GM12878 (cell line): ENCODE measurements around the gene PKP4. TPM values are rescaled to one million over a fixed set of nuclear protein-coding genes. Genes with fewer than 3 reads are reported as not detected.

Source experiments
- ATAC-seq: fragments of 200-7000 bp; cut with Tn5 transposase; 3 replicates; pipeline ENCODE4 v1.9.1; 2020; ENCODE audit warnings: mild to moderate bottlenecking, moderate library complexity
- BruUV-seq: library from RNA; stranded (reverse); fragments of 400-500 nt; replicated peaks from 2 replicates; lab custom pipeline; 2021; lab: Mats Ljungman, UMichigan
- CTCF ChIA-PET: fragments of 300-600 bp; sonication (Branson Sonifier 250); formaldehyde crosslinking; extraction: SDS; loops from one replicate; lab custom pipeline; 2021; ENCODE audit warnings: inconsistent platforms; lab: Yijun Ruan, JAX
- POLR2A ChIA-PET: fragments of 350-600 bp; formaldehyde crosslinking; extraction: SDS; loops from one replicate; lab custom pipeline; 2021; ENCODE audit warnings: inconsistent platforms; lab: Charles Lee
- RAD21 ChIA-PET: fragments of 300-600 bp; sonication (Branson Sonifier 250); formaldehyde crosslinking; loops from one replicate; lab custom pipeline; 2023; ENCODE audit warnings: antibody characterized with exemption; ENCODE audit not compliant: unreplicated experiment; lab: Charles Lee
- SMC1A ChIA-PET: fragments of 300-600 bp; sonication (Branson Sonifier 250); formaldehyde crosslinking; loops from one replicate; lab custom pipeline; 2023; ENCODE audit not compliant: unreplicated experiment, uncharacterized antibody; lab: Charles Lee
- DNase-seq: peaks from one replicate; pipeline ENCODE4 v3.0.0-alpha.2; 2011; ENCODE audit warnings: low read depth, low spot score
- FAIRE-seq: peaks from 3 replicates; lab custom pipeline; 2011; peaks lifted over from hg19 to GRCh38; lab: Jason Lieb, UNC
- H2AFZ ChIP-seq: 2 replicates; pipeline ENCODE4 v1.6.0; 2011; ENCODE audit warnings: low read depth, low read length, control low read depth; ENCODE audit not compliant: control insufficient read depth
- H3K27ac ChIP-seq: 2 replicates; pipeline ENCODE4 v1.5.1; 2011; ENCODE audit warnings: control low read depth; ENCODE audit not compliant: control insufficient read depth, insufficient read depth
- H3K27me3 ChIP-seq, 2 experiments: replicated peaks in 1 of 2; 2 replicates each; pipeline versions ENCODE4 v1.6.0 to v1.6.1; 2011; ENCODE audit warnings: low read length in 1 of 2; ENCODE audit not compliant: control insufficient read depth in 2 of 2, insufficient read depth in 2 of 2
- H3K36me3 ChIP-seq, 2 experiments: 2 replicates each; pipeline ENCODE4 v1.5.1; 2011; ENCODE audit warnings: low read length in 1 of 2; ENCODE audit not compliant: control insufficient read depth in 2 of 2, insufficient read depth in 2 of 2
- H3K4me1 ChIP-seq: 2 replicates; pipeline ENCODE4 v1.6.1; 2011; ENCODE audit warnings: mild to moderate bottlenecking, low read length, moderate library complexity, mixed read lengths; ENCODE audit not compliant: control insufficient read depth, insufficient read depth
- H3K4me2 ChIP-seq: 2 replicates; pipeline ENCODE4 v1.6.0; 2011; ENCODE audit warnings: control low read depth; ENCODE audit not compliant: control insufficient read depth, insufficient read depth
- H3K4me3 ChIP-seq: fragments of 200-600 bp; sonication (generic); 2 replicates; pipeline ENCODE4 v1.5.1; 2016
- H3K79me2 ChIP-seq: 2 replicates; pipeline ENCODE4 v1.6.0; 2011; ENCODE audit warnings: low read length; ENCODE audit not compliant: control insufficient read depth, insufficient read depth
- H3K9ac ChIP-seq: 2 replicates; pipeline ENCODE4 v1.8.0; 2011; ENCODE audit warnings: low read length, control low read depth, mixed read lengths; ENCODE audit not compliant: control insufficient read depth, insufficient read depth
- H3K9me3 ChIP-seq: replicated peaks from 3 replicates; pipeline ENCODE4 v1.5.1; 2011; ENCODE audit warnings: mild to moderate bottlenecking, low read length; ENCODE audit not compliant: control insufficient read depth, insufficient read depth
- H4K20me1 ChIP-seq: 2 replicates; pipeline ENCODE4 v1.6.0; 2011; ENCODE audit not compliant: control insufficient read depth, insufficient read depth
- CREM ChIP-seq: IDR thresholded peaks from 2 replicates; pipeline ENCODE4 v1.6.1; 2014; ENCODE audit warnings: antibody characterized with exemption, low read depth
- FOXK2 ChIP-seq: fragments of 450-650 bp; IDR thresholded peaks from 2 replicates; pipeline ENCODE4 v1.6.1; 2017; ENCODE audit warnings: mild to moderate bottlenecking, moderate library complexity
- MYC ChIP-seq: IDR thresholded peaks from 2 replicates; pipeline ENCODE4 v1.6.1; 2011; ENCODE audit warnings: mild to moderate bottlenecking, low read length, moderate library complexity, inconsistent platforms; ENCODE audit not compliant: insufficient read depth, insufficient replicate concordance, insufficient read length, severe bottlenecking
- NRF1 ChIP-seq: conservative IDR thresholded peaks from 2 replicates; pipeline ENCODE4 v1.6.1; 2011; ENCODE audit warnings: mild to moderate bottlenecking, low read depth, low read length, improper control_type of control experiment
- SMAD5 ChIP-seq: IDR thresholded peaks from 2 replicates; pipeline ENCODE4 v1.6.1; 2016; ENCODE audit warnings: antibody characterized with exemption, low read depth
- SP1 ChIP-seq: IDR thresholded peaks from one replicate; pipeline ENCODE4 v1.6.1; 2011; ENCODE audit warnings: low read depth, low read length
- TAF1 ChIP-seq: IDR thresholded peaks from 2 replicates; pipeline ENCODE4 v1.6.1; 2011; ENCODE audit warnings: mild to moderate bottlenecking, low read depth, low read length, borderline replicate concordance
- ZSCAN29 ChIP-seq: fragments of 450-650 bp; IDR thresholded peaks from 2 replicates; pipeline ENCODE4 v1.6.1; 2017; ENCODE audit warnings: mild to moderate bottlenecking, moderate library complexity
- WGBS: methylation state at CpG from one replicate; pipeline ENCODE4 v1.1.6; 2016; ENCODE audit warnings: low lambda C conversion rate; ENCODE audit not compliant: insufficient replicate concordance, insufficient coverage; ENCODE audit errors: missing lambda C conversion rate; 5-methylcytosine and 5-hydroxymethylcytosine counted together
- in situ Hi-C: fragments of 300-500 bp; cut with MboI; formaldehyde crosslinking; loops from 9 replicates; pipeline ENCODE4 v1.14.3; 2018; ENCODE audit warnings: mixed read lengths
- intact Hi-C: fragments of 100-400 bp; cut with micrococcal nuclease; formaldehyde crosslinking; loops from one replicate; pipeline ENCODE4 v1.14.2; 2022; ENCODE audit not compliant: unreplicated experiment
- polyA plus RNA-seq, 11 experiments: library from polyadenylated mRNA; depleted of rRNA in 4 of 11; unstranded in 6 of 11; stranded (reverse) in 5 of 11; fragments of >200 nt; fragmentation: Nextera tagmentation in 4 of 11; fragmentation: Illumina TruSeq in 1 of 11; extraction: Ambion mirVana in 4 of 11; extraction: Trizol in 1 of 11; gene quantifications; 1 replicate in 1 of 11; 2 replicates in 10 of 11; pipeline versions ENCODE4 v1.2.1 to v1.2.3, GENCODE V29; 2011 to 2016; ENCODE audit warnings: inconsistent platforms in 2 of 11, missing spikeins in 2 of 11, low read depth in 1 of 11
- total RNA-seq, 4 experiments: library from RNA; depleted of rRNA in 3 of 4; stranded (reverse); fragments of >200 nt in 3 of 4; fragmentation: Illumina TruSeq in 1 of 4; extraction: Trizol in 1 of 4; gene quantifications; 2 replicates each; pipeline versions ENCODE4 v1.2.1 to v1.2.3, GENCODE V29; 2013 to 2021

Gene PKP4
- total and polyA plus RNA-seq, 10 of the 15 experiments (the other 5 are each of a cell fraction or from before 2014, with no cell fraction given) = 4.8 to 35.8 (median 17.7) TPM

GRCh38 chr2:158668001-158668765, 211.4 kb downstream of the PKP4 start:
- H3K9me3 ChIP-seq = no peaks in the 10 kb centered on the region
- intact Hi-C loops (no loop called here), in situ Hi-C loops (no loop called here)
- 85% methylated on average over 5 of the region's 5 CpGs for WGBS
- H3K36me3 ChIP-seq = peaks cover 0 to 2% of the 10 kb centered on the region in 2 experiments; a peak in 1 of 4 replicates
- H3K27ac ChIP-seq = no peak overlapping the region
- no peak for ATAC-seq
- ChIA-PET RAD21 (no interaction called here), CTCF (interaction anchor here (1.3 kb wide), 1 partner anchor 23 kb away, joined by 3 read pairs; no protein-coding TSS in a partner anchor), POLR2A (no interaction called here), SMC1A (no interaction called here)
- H3K79me2 ChIP-seq = no peaks in the 10 kb centered on the region
- no peaks in the 10 kb centered on the region for H3K4me1 ChIP-seq
- H2AFZ ChIP-seq = no peak overlapping the region
- H3K27me3 ChIP-seq = no peaks in the 10 kb centered on the region
- no peak for DNase-seq
- H3K4me2 ChIP-seq = no peak overlapping the region
- no peak for TF ChIP-seq CREM
- no peak for TF ChIP-seq SMAD5
- no peak for TF ChIP-seq NRF1
- no peak for TF ChIP-seq SP1
- no peak for TF ChIP-seq FOXK2
- no peak for TF ChIP-seq TAF1
- no peak for TF ChIP-seq ZSCAN29
- TF ChIP-seq MYC = no peak
- no peak overlapping the region for H3K4me3 ChIP-seq
- no peak for FAIRE-seq
- H4K20me1 ChIP-seq = no peaks in the 10 kb centered on the region
- BruUV-seq = no TSS peak
- H3K9ac ChIP-seq = no peak overlapping the region
